Fibroblast of pulmonary artery (primary cell): ENCODE data around the gene PAWR.

ENCODE experiments used
- DNase-seq: peaks from one replicate; pipeline ENCODE4 v3.0.0-alpha.2; 2010; ENCODE audit warnings: low read depth
- H3K4me3 ChIP-seq: replicated peaks from 2 replicates; pipeline ENCODE4 v1.5.1; 2011; ENCODE audit warnings: low read depth, mild to moderate bottlenecking, control low read depth, low read length, moderate library complexity
- TF ChIP-seq, protein P1 (sequence below): IDR thresholded peaks from 2 replicates; pipeline ENCODE4 v1.5.1; 2011; ENCODE audit warnings: mild to moderate bottlenecking, control low read depth, low read length, inconsistent platforms; ENCODE audit errors: missing control alignments

Gene PAWR

DNA sequence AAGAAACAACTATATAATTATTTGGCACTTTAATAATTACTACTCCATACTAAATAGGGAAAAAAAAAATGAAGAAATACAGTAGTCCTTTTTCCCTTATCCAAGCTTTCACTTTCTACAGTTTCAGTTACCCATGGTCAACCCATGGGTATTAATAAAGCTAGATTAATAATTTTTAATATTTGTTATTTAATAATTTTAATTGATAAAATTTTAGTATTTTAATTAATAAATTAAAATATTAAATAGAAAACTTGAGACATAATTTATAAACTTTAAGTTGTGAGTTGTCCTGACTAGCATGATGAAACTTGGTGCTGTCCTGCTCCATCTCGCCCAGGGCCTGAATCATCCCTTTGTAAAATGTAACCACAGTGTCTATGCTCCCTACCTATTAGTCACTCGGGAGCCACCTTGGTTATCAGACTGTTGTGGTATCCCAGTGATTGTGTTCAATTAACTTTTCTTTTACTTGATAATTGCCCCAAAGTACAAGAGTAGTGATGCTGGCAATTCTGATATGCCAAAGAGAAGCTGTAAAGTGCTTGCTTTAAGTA is 71.8 kb downstream of the PAWR start:
- TF ChIP-seq, protein P1, sequence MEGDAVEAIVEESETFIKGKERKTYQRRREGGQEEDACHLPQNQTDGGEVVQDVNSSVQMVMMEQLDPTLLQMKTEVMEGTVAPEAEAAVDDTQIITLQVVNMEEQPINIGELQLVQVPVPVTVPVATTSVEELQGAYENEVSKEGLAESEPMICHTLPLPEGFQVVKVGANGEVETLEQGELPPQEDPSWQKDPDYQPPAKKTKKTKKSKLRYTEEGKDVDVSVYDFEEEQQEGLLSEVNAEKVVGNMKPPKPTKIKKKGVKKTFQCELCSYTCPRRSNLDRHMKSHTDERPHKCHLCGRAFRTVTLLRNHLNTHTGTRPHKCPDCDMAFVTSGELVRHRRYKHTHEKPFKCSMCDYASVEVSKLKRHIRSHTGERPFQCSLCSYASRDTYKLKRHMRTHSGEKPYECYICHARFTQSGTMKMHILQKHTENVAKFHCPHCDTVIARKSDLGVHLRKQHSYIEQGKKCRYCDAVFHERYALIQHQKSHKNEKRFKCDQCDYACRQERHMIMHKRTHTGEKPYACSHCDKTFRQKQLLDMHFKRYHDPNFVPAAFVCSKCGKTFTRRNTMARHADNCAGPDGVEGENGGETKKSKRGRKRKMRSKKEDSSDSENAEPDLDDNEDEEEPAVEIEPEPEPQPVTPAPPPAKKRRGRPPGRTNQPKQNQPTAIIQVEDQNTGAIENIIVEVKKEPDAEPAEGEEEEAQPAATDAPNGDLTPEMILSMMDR, result no peak
- peak; percentile 40 for DNase-seq
- no peak overlapping the region for H3K4me3 ChIP-seq

DNA sequence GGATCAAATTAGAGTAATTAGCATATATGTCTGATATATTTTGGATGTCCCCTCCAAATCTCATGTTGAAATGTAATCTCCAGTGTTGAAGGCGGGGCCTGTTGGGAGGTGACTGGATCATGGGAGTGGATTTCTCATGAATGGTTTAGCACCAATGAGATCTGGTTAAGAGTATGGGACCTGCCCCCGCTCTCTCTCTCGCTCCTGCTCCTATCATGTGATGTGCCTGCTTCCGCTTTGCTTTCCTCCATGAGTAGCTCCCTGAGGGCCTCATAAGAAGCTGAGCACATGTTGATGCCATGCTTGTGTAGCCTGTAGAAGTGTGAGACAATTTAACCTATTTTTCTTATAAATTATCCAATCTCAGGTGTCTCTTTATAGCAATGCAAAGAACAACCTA is 73.1 kb downstream of the PAWR start:
- TF ChIP-seq, protein P1, result no peak
- DNase-seq, result no peak
- H3K4me3 ChIP-seq, result no peak overlapping the region

DNA sequence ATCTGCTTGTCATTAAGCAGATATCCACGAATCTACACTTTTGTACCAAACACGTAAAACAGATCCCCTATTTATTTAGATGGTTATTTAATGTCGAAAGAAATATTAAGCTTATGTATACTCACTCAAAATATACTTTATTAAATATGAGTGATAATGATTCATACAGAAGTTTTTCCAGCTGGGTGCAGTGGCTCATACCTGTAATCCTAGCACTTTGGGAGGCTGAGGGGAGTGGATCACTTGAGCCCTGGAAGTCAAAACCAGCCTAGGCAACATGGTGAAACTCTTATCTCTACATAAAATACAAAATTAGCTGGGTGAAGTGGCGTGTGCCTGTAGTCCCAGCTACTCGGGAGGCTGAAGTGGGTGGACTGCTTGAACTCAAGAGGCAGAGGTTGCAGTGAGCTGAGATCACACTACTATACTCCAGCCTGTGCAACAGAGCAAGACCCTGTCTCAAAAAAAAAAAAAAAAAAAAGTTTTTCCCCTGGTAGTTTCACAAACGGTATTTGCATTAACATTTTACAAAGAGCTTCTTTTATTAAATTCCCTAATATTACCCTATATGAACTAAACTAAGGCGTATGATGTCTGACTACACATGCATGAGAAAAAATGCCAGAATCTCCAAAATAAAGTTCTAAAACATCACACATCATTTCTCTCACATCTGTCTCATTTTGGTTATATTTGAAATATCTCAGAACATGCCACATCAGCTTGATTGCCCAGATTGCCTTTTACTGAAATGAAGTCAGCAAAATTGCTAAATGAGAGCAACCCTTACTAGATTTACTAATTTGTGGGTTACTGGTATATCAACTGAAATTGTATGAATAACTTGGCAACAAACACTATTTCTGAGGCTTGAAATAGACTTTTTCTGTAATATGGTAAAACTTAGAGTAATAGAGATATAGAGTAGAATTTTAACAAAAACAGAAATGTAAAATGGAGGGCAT is 74.9 kb downstream of the PAWR start:
- H3K4me3 ChIP-seq, result no peak overlapping the region
- no peak for DNase-seq
- TF ChIP-seq, protein P1, result no peak

DNA sequence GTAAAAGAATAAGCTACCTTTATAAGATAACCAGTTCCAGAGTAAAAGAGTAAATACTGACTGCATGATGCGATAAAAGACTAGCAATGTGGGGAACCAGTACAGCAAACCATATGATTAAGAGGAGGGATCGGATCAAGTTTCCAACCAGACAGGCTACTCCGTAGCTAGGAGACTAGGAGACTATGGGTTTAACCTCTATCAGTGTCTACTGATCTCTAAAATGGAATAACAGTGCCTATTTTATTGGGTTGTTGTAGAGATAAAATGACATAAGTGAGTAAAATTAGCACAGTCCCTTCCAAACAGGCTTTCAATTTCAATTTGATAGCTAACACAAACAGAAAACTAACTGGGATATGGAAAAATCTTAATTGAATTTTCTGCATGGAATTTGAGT is 76.0 kb downstream of the PAWR start:
- H3K4me3 ChIP-seq, result no peak overlapping the region
- no peak for DNase-seq
- TF ChIP-seq, protein P1, result no peak

DNA sequence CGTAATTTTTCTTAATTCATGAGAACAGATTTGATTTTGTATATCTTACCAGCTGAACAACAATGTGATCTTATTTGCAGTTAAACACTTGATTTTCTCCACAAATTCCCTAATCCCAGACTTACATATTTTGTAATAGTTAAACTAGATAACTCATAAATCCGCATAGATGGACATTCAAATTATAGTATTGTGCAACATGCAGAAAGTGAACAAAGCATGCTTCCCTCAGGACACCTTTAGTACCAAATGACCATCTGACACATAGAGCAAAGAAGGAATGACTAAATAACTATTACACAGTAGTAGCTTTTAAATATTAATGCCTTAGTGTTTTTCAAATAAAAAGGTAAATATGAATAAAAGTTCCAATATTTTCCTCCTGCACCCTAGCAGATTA is 88.9 kb downstream of the PAWR start:
- no peak overlapping the region for H3K4me3 ChIP-seq
- TF ChIP-seq, protein P1, result no peak
- DNase-seq, result no peak

DNA sequence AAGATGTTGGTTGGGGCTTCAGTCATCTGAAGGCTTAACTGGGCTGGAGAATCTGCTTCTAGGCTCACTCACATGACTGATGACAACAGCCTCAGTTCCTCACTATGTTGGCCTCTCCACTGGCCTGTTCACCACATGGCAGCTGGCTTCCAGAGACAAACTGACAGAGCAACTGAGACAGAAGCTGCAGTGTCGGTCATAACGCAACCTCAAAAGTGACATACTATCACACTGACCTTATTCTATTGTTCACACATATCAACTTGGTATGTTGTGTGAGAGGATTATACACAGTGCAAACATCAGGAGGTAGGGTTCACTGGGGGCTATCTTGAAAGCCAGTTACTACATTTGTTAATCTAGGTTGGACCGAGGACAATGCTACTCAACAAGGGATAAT is 92.9 kb downstream of the PAWR start:
- TF ChIP-seq, protein P1, result no peak
- no peak overlapping the region for H3K4me3 ChIP-seq
- no peak for DNase-seq
